Measurements from ENCODE around the gene CFAP69. TPM values are rescaled to one million over a fixed set of nuclear protein-coding genes. Genes with fewer than 3 reads are reported as not detected.

CFAP69 gene
- total RNA-seq, 6 experiments from 2014 or later: 0.71 to 2.4 (median 1.2) TPM

DNA sequence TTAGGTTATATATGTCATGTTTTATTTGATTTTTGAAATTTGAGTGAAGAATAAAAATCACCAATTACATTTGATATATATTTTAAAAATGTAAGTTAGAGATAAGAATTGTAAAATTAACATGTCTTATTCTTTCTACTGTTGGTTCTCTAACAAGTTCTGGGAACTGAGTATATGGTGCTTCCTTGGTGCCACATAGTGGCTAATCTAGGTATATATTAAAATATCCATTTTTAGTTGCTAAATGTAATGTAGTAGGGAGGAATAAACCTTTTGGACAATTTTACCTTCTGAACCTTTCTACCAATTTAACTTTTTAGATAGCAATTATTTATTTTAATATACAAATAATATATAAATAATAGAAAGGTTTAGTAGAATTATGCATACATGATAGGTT, 17.5 kb downstream of the CFAP69 start:
- no peak overlapping the region for H3K4me3 Mint-ChIP-seq
- no peaks in the 10 kb centered on the region for H3K9me3 Mint-ChIP-seq
- H3K27ac Mint-ChIP-seq: no peak overlapping the region
- H3K36me3 Mint-ChIP-seq (ENCODE audit: low read depth): no peaks in the 10 kb centered on the region
- no peaks in the 10 kb centered on the region for H3K27me3 Mint-ChIP-seq (ENCODE audit: insufficient read depth)
- peaks cover 23% of the 10 kb centered on the region for H3K4me1 Mint-ChIP-seq (ENCODE audit: low read depth)
- TF ChIP-seq, protein P1, sequence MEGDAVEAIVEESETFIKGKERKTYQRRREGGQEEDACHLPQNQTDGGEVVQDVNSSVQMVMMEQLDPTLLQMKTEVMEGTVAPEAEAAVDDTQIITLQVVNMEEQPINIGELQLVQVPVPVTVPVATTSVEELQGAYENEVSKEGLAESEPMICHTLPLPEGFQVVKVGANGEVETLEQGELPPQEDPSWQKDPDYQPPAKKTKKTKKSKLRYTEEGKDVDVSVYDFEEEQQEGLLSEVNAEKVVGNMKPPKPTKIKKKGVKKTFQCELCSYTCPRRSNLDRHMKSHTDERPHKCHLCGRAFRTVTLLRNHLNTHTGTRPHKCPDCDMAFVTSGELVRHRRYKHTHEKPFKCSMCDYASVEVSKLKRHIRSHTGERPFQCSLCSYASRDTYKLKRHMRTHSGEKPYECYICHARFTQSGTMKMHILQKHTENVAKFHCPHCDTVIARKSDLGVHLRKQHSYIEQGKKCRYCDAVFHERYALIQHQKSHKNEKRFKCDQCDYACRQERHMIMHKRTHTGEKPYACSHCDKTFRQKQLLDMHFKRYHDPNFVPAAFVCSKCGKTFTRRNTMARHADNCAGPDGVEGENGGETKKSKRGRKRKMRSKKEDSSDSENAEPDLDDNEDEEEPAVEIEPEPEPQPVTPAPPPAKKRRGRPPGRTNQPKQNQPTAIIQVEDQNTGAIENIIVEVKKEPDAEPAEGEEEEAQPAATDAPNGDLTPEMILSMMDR (IDR thresholded peaks at IDR 0.05): peak; percentile 81
- peak; percentile 50 for DNase-seq

DNA sequence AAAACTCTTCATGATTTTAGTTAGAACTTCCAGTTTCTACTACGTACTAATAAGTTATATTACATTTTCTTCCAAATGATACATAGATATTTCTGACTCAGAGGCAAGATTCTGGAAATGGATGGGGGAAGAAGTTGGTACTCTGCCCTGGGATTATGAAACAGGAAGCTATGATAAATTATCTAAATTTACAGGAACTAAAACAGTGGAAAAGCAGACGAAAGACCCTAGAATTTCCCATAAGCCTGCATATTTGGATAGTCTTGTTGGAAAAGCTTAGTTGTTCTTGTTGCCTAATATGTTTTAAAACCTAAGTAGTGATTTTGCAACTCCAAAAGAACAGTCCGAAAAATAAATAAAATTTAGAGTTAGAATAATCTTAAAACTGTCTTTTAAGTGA, 21.8 kb downstream of the CFAP69 start:
- peak overlapping the region; percentile 38 for H3K4me3 Mint-ChIP-seq
- H3K36me3 Mint-ChIP-seq (ENCODE audit: low read depth): no peaks in the 10 kb centered on the region

DNA sequence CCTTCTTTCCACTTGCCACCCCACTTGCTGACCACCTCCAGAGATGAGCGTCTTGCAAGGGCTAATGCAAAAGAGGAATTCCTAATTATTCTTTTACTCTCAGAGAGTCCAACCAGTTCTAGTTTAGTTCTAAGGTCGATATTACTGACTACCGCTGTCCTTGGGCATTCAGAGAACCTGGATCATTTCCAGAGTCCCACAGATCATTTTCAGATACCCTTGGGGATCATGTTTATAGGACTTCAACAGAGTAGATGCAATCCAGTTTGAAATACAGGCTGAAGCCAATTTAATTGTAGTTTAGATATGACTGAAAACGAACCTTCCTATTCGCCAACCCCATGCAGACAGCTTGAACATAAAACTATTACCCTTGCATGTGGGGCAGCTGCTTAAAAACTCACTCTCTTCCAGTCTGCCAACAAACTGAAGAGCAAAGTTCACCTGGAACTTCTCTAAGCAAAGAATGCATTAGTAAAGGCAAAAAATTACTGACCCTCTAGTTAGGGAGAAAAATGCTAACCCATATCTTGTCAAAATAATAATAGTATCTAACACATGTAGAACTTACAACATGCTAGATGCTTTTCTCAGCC, 22.4 kb downstream of the CFAP69 start:
- Mint-ChIP-seq H3K27ac (peak overlapping the region; percentile 14; the same call in 1 of the 2 replicates), H3K9me3 (no peaks in the 10 kb centered on the region), H3K36me3 (ENCODE audit: low read depth) (no peaks in the 10 kb centered on the region), H3K4me1 (ENCODE audit: low read depth) (peaks cover 63% of the 10 kb centered on the region), H3K27me3 (ENCODE audit: insufficient read depth) (no peaks in the 10 kb centered on the region), H3K4me3 (peak overlapping the region; percentile 38)
- TF ChIP-seq, protein P1 (IDR thresholded peaks at IDR 0.05): no peak
- DNase-seq: no peak

More for the DNA sequence above, 21.8 kb downstream of the CFAP69 start:
- peak overlapping the region; percentile 14 for H3K27ac Mint-ChIP-seq
- TF ChIP-seq, protein P1 (IDR thresholded peaks at IDR 0.05): no peak
- no peaks in the 10 kb centered on the region for H3K9me3 Mint-ChIP-seq
- DNase-seq: no peak
- no peaks in the 10 kb centered on the region for H3K27me3 Mint-ChIP-seq (ENCODE audit: insufficient read depth)
- H3K4me1 Mint-ChIP-seq (ENCODE audit: low read depth): peaks cover 58% of the 10 kb centered on the region

DNA sequence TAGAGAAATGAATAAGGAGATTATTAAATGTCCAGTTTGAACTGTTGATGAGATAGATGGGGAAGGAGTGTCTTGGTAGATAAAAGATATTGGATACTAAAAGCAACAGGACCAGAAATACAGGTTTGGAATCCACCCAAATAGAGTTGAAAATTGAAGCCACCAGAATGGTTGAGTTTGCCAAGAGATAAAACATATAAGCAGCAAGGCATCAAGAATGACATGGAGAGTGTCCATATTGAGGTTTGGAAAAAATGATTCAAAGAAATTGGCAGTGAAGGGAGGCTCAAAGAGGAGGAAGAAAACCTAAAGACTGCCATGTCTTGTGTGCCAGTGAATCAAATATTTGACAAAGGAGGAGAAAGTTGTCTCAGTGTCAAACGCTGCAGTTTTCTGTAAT, 24.2 kb downstream of the CFAP69 start:
- TF ChIP-seq, protein P1 (IDR thresholded peaks at IDR 0.05): no peak
- DNase-seq: no peak
- no peaks in the 10 kb centered on the region for H3K36me3 Mint-ChIP-seq (ENCODE audit: low read depth)
- no peak overlapping the region for H3K4me3 Mint-ChIP-seq
- 0 out of 2 replicates have a peak overlapping the region, but pooled peaks have one; percentile 0 for H3K27ac Mint-ChIP-seq
- H3K9me3 Mint-ChIP-seq: no peaks in the 10 kb centered on the region
- peaks cover 75% of the 10 kb centered on the region for H3K4me1 Mint-ChIP-seq (ENCODE audit: low read depth)
- H3K27me3 Mint-ChIP-seq (ENCODE audit: insufficient read depth): no peaks in the 10 kb centered on the region

DNA sequence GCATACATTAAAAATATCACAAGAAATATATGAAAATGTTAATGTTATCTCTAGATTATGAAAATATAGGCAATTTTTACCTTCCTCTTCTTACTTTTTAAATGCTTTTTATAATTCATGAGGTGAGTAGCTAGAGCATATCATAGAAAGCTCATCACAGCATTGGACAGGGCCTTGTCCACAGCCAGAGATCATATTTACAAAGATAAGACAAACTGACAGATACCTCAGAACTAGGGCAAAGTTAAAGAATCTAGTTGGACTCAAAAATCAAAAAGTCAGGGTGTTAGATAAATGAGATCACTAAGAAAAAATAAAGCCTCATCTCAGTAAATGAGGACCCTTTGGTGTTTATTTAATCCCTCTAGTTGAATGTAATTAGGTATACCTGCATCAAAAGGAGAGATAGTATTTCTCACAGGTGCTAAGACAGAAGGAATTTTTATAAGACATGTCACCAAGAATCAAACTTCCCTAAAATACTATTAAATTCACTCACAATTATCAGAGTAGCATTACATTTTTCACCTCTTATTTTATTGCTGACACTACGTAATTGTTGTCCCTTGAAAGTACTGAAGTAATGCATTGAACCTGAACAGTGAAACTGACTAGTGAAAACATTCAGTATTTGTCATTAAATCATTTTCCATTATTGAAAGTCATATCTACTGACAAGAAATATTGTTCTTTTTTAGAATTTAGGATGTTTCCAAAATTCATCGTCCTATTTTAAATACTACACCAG, 25.6 kb downstream of the CFAP69 start:
- Mint-ChIP-seq H3K36me3 (ENCODE audit: low read depth) (no peaks in the 10 kb centered on the region), H3K4me3 (peak overlapping the region; percentile 3; the same call in 1 of the 2 replicates), H3K27me3 (ENCODE audit: insufficient read depth) (no peaks in the 10 kb centered on the region), H3K9me3 (no peaks in the 10 kb centered on the region), H3K27ac (peak overlapping the region; percentile 51), H3K4me1 (ENCODE audit: low read depth) (peaks cover 71% of the 10 kb centered on the region)
- no peak for DNase-seq
- TF ChIP-seq, protein P1 (IDR thresholded peaks at IDR 0.05): no peak
